Astrocyte (in vitro differentiated cells and primary cell): ENCODE measurements around the gene CDX1. TPM values are rescaled to one million over a fixed set of nuclear protein-coding genes. Genes with fewer than 3 reads are reported as not detected.

ENCODE experiments used
- DNase-seq: peaks from one replicate; pipeline ENCODE4 v3.0.0-alpha.2; 2010; ENCODE audit warnings: low read depth
- FAIRE-seq: peaks from 2 replicates; lab custom pipeline; 2011; peaks lifted over from hg19 to GRCh38; lab: Jason Lieb, UNC
- H2AFZ ChIP-seq: 2 replicates; pipeline ENCODE4 v1.6.0; 2012; ENCODE audit warnings: low read depth, low read length, inconsistent platforms
- H3K27ac ChIP-seq: 2 replicates; pipeline ENCODE4 v1.5.1; 2011; ENCODE audit warnings: low read depth, low read length, inconsistent platforms
- H3K27me3 ChIP-seq: 2 replicates; pipeline ENCODE4 v1.6.0; 2011; ENCODE audit warnings: low read length, inconsistent platforms; ENCODE audit not compliant: insufficient read depth
- H3K36me3 ChIP-seq: 2 replicates; pipeline ENCODE4 v1.5.1; 2011; ENCODE audit warnings: low read length, inconsistent platforms; ENCODE audit not compliant: insufficient read depth
- H3K4me1 ChIP-seq: 2 replicates; pipeline ENCODE4 v1.5.1; 2011; ENCODE audit warnings: low read length, inconsistent platforms; ENCODE audit not compliant: insufficient read depth
- H3K4me2 ChIP-seq: 2 replicates; pipeline ENCODE4 v1.6.0; 2012; ENCODE audit warnings: low read length, inconsistent platforms
- H3K4me3 ChIP-seq: 2 replicates; pipeline ENCODE4 v1.5.1; 2011; ENCODE audit warnings: low read depth, mild to moderate bottlenecking, low read length, inconsistent platforms; ENCODE audit not compliant: insufficient read depth
- H3K79me2 ChIP-seq: 2 replicates; pipeline ENCODE4 v1.6.0; 2012; ENCODE audit warnings: mild to moderate bottlenecking, low read length, inconsistent platforms; ENCODE audit not compliant: insufficient read depth
- H3K9ac ChIP-seq: 2 replicates; pipeline ENCODE4 v1.6.0; 2012; ENCODE audit warnings: mild to moderate bottlenecking, low read length, inconsistent platforms
- H3K9me3 ChIP-seq: 2 replicates; pipeline ENCODE4 v1.5.1; 2012; ENCODE audit warnings: low read depth, mild to moderate bottlenecking, low read length, inconsistent platforms; ENCODE audit not compliant: insufficient read depth
- H4K20me1 ChIP-seq: 2 replicates; pipeline ENCODE4 v1.6.0; 2012; ENCODE audit warnings: low read length, inconsistent platforms; ENCODE audit not compliant: insufficient read depth
- H3K27ac Mint-ChIP-seq: one replicate; pipeline ENCODE4 v1.8.0; 2021; ENCODE audit warnings: mild to moderate bottlenecking, mixed read lengths; ENCODE audit not compliant: unreplicated experiment
- H3K27me3 Mint-ChIP-seq: one replicate; pipeline ENCODE4 v1.8.0; 2021; ENCODE audit warnings: low read depth, mixed read lengths; ENCODE audit not compliant: unreplicated experiment
- H3K36me3 Mint-ChIP-seq: one replicate; pipeline ENCODE4 v1.8.0; 2021; ENCODE audit warnings: low read depth, mixed read lengths; ENCODE audit not compliant: unreplicated experiment
- H3K4me1 Mint-ChIP-seq: one replicate; pipeline ENCODE4 v1.8.0; 2021; ENCODE audit warnings: low read depth, mixed read lengths; ENCODE audit not compliant: unreplicated experiment
- H3K4me3 Mint-ChIP-seq: one replicate; pipeline ENCODE4 v1.8.0; 2021; ENCODE audit warnings: mild to moderate bottlenecking, moderate library complexity, mixed read lengths; ENCODE audit not compliant: unreplicated experiment
- H3K9me3 Mint-ChIP-seq: one replicate; pipeline ENCODE4 v1.8.0; 2021; ENCODE audit warnings: mild to moderate bottlenecking, mixed read lengths; ENCODE audit not compliant: unreplicated experiment
- CTCF ChIP-seq: IDR thresholded peaks from 2 replicates; pipeline ENCODE4 v1.5.1; 2011; ENCODE audit warnings: low read depth, mild to moderate bottlenecking, inconsistent platforms, low read length, moderate library complexity; ENCODE audit not compliant: insufficient read depth
- EZH2 ChIP-seq: IDR thresholded peaks from 2 replicates; pipeline ENCODE4 v1.6.1; 2012; ENCODE audit warnings: mild to moderate bottlenecking, low read length, inconsistent platforms; ENCODE audit not compliant: insufficient read depth
- total RNA-seq: library from RNA; stranded (reverse); gene quantifications from 2 replicates; pipeline ENCODE4 v1.2.1, GENCODE V29; 2021

CDX1 gene
- total RNA-seq, 1 donor from 2014 or later: not detected

DNA sequence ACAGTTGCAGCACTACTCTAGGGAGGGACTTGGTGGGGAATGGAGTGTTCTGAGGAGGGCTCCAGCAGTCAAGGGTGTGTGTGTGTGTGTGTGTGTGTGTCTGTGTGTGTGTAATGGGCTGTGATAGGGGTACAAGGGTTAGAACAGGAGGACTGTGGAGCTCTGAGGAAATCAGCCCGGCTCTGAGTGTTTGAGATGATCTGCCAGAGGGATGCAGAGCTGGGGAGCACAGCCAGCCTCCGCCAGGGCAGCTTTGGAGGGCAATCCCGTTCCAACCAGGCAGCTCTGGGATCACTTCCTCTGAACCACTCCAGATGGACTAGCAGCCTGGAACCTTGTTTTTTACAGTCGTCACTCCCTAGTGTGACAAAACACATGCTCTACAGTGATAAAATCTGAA lies 20.3 kb downstream of the CDX1 start:
- Mint-ChIP-seq H3K36me3 (peaks cover 2% of the 10 kb centered on the region), H3K4me3 (no peak overlapping the region), H3K27me3 (peaks cover 80% of the 10 kb centered on the region), H3K9me3 (no peaks in the 10 kb centered on the region), H3K4me1 (peaks cover 3% of the 10 kb centered on the region), H3K27ac (no peak overlapping the region)
- Histone ChIP-seq H3K27ac (no peak overlapping the region), H3K27me3 (peaks cover 48% of the 10 kb centered on the region), H2AFZ (no peak overlapping the region), H3K9me3 (no peaks in the 10 kb centered on the region), H3K4me2 (no peak overlapping the region), H3K79me2 (no peaks in the 10 kb centered on the region), H3K4me3 (no peak overlapping the region), H4K20me1 (no peaks in the 10 kb centered on the region), H3K9ac (no peak overlapping the region), H3K36me3 (no peaks in the 10 kb centered on the region), H3K4me1 (peaks cover 5% of the 10 kb centered on the region)
- TF ChIP-seq CTCF (no peak), EZH2 (no peak)
- no peak for DNase-seq
- FAIRE-seq: no peak

DNA sequence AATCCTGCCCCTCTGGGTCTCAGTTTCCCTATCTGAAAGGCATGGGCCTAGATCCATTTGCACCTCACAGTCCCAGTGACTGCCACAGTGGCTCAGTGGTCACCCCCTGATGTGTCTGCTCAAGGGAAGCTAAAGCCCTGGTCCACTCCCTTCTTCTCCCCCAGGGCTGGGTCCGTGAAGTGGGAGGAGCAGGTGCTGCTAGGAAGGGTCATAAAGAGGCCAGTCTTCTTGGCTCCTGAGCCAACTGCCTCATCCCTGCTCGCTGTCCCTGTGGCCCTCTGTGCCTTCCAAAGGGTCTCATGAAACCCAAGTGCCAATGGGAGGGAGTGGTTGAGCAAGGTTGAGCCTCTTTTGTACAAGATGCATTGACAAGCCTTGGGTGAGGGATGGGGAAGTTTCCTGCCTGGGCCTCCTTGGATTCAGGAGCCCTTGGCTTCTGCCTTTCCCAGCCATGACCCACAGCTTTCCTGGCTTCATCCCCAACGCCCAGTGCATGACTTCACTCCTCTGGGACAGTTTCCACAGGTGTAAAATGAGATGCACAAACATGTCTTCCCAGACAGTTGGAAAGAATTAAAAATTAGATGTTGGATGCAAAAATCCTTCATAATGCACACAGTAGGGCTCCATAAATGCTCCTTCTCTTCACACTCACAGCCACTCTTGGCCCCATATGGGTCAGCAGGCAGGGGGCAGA lies 21.7 kb downstream of the CDX1 start:
- Mint-ChIP-seq H3K4me1 (no peaks in the 10 kb centered on the region), H3K36me3 (peaks cover 2% of the 10 kb centered on the region), H3K27me3 (peaks cover 78% of the 10 kb centered on the region), H3K9me3 (no peaks in the 10 kb centered on the region), H3K4me3 (no peak overlapping the region), H3K27ac (no peak overlapping the region)
- peaks cover 5% of the 10 kb centered on the region for H3K4me1 ChIP-seq
- H3K79me2 ChIP-seq: no peaks in the 10 kb centered on the region
- no peak for DNase-seq
- no peak for FAIRE-seq
- no peak overlapping the region for H3K27ac ChIP-seq
- peaks cover 59% of the 10 kb centered on the region for H3K27me3 ChIP-seq
- H3K9me3 ChIP-seq: no peaks in the 10 kb centered on the region
- TF ChIP-seq EZH2 (no peak), CTCF (no peak)
- H4K20me1 ChIP-seq: no peaks in the 10 kb centered on the region
- no peaks in the 10 kb centered on the region for H3K36me3 ChIP-seq
- no peak overlapping the region for H3K4me2 ChIP-seq
- H3K4me3 ChIP-seq: no peak overlapping the region
- H3K9ac ChIP-seq: no peak overlapping the region
- no peak overlapping the region for H2AFZ ChIP-seq

GRCh38 chr5:150189326-150189725 lies 22.7 kb downstream of the CDX1 start:
- H2AFZ ChIP-seq: no peak overlapping the region
- no peak overlapping the region for H3K4me2 ChIP-seq
- Mint-ChIP-seq H3K27ac (no peak overlapping the region), H3K4me3 (no peak overlapping the region), H3K4me1 (no peaks in the 10 kb centered on the region), H3K9me3 (no peaks in the 10 kb centered on the region), H3K27me3 (peaks cover 87% of the 10 kb centered on the region), H3K36me3 (peaks cover 2% of the 10 kb centered on the region)
- TF ChIP-seq EZH2 (no peak), CTCF (no peak)
- H3K9me3 ChIP-seq: no peaks in the 10 kb centered on the region
- FAIRE-seq (no peak), DNase-seq (no peak)
- no peaks in the 10 kb centered on the region for H3K79me2 ChIP-seq
- no peak overlapping the region for H3K4me3 ChIP-seq
- H3K36me3 ChIP-seq: no peaks in the 10 kb centered on the region
- H3K27me3 ChIP-seq: peaks cover 59% of the 10 kb centered on the region
- H3K9ac ChIP-seq: no peak overlapping the region
- H3K27ac ChIP-seq: no peak overlapping the region
- peaks cover 5% of the 10 kb centered on the region for H3K4me1 ChIP-seq
- H4K20me1 ChIP-seq: no peaks in the 10 kb centered on the region
